ENCODE results near the gene STAC3.
"Not testable (repeated sequence)": the region's sequence is repeated elsewhere in the genome, so short reads cannot be mapped to it uniquely, and the experiment has no call there.

The STAC3 gene

GRCh38 chr12:57276935-57277563 lies 26.1 kb upstream of the STAC3 start:
- H3K27me3 ChIP-seq: no peaks in the 10 kb centered on the region
- peaks cover 28% of the 10 kb centered on the region for H3K4me1 ChIP-seq
- peak; percentile 42 for DNase-seq
- no peaks in the 10 kb centered on the region for H3K9me3 ChIP-seq
- H3K4me3 ChIP-seq (ENCODE audit: low read depth, low read length): no peak overlapping the region
- TF ChIP-seq CTCF (IDR thresholded peaks at IDR 0.05; ENCODE audit: low read depth, low read length): peak; percentile 65
- peaks cover 6% of the 10 kb centered on the region; the same call in 1 of the 2 replicates for H3K36me3 ChIP-seq

GRCh38 chr12:57276233-57276632 lies 25.2 kb upstream of the STAC3 start:
- H3K9me3 ChIP-seq: not testable (repeated sequence)

GRCh38 chr12:57273516-57273915 lies 22.5 kb upstream of the STAC3 start:
- H3K36me3 ChIP-seq: no peaks in the 10 kb centered on the region; the same call in 1 of the 2 replicates
- no peaks in the 10 kb centered on the region for H3K27me3 ChIP-seq
- no peaks in the 10 kb centered on the region for H3K9me3 ChIP-seq
- peaks cover 20% of the 10 kb centered on the region for H3K4me1 ChIP-seq
- H3K4me3 ChIP-seq (ENCODE audit: low read depth, low read length): no peak overlapping the region
- no peak for DNase-seq
- TF ChIP-seq CTCF (IDR thresholded peaks at IDR 0.05; ENCODE audit: low read depth, low read length): no peak

More at GRCh38 chr12:57276233-57276632, 25.2 kb upstream of the STAC3 start:
- H3K4me1 ChIP-seq: peaks cover 30% of the 10 kb centered on the region
- H3K27me3 ChIP-seq; H3K4me3 ChIP-seq (ENCODE audit: low read depth, low read length); DNase-seq; H3K36me3 ChIP-seq: not testable (repeated sequence)

GRCh38 chr12:57272337-57273151 lies 21.6 kb upstream of the STAC3 start:
- Histone ChIP-seq H3K9me3 (no peaks in the 10 kb centered on the region), H3K36me3 (peaks cover 3% of the 10 kb centered on the region; the same call in 1 of the 2 replicates), H3K27me3 (no peaks in the 10 kb centered on the region), H3K4me3 (ENCODE audit: low read depth, low read length) (peak overlapping the region; percentile 4; the same call in 1 of the 2 replicates), H3K4me1 (peaks cover 20% of the 10 kb centered on the region)
- TF ChIP-seq CTCF (IDR thresholded peaks at IDR 0.05; ENCODE audit: low read depth, low read length): no peak
- DNase-seq: peak; percentile 71

GRCh38 chr12:57270966-57271470 lies 20.0 kb upstream of the STAC3 start:
- Histone ChIP-seq H3K4me1 (peaks cover 20% of the 10 kb centered on the region), H3K27me3 (no peaks in the 10 kb centered on the region), H3K36me3 (peaks cover 8% of the 10 kb centered on the region; the same call in 1 of the 2 replicates), H3K4me3 (ENCODE audit: low read depth, low read length) (no peak overlapping the region), H3K9me3 (no peaks in the 10 kb centered on the region)
- TF ChIP-seq CTCF (IDR thresholded peaks at IDR 0.05; ENCODE audit: low read depth, low read length): peak; percentile 25; the same call in 1 of the 2 replicates
- no peak for DNase-seq

- Histone ChIP-seq H3K9me3 (no peaks in the 10 kb centered on the region), H3K27me3 (no peaks in the 10 kb centered on the region), H3K4me1 (peaks cover 22% of the 10 kb centered on the region), H3K36me3 (peaks cover 14% of the 10 kb centered on the region; the same call in 1 of the 2 replicates), H3K4me3 (ENCODE audit: low read depth, low read length) (no peak overlapping the region)
- DNase-seq: no peak
- no peak for TF ChIP-seq CTCF (IDR thresholded peaks at IDR 0.05; ENCODE audit: low read depth, low read length)
Measured at GRCh38 chr12:57268264-57268663, 17.3 kb upstream of the STAC3 start.
